Stimulated activated CD4-positive, alpha-beta T cell treated with anti-CD3 and anti-CD28 coated beads, Interleukin-2, amount 100 ng/mL, for 4 hours (primary cell): ENCODE results near the gene LIFR.
A peak's percentile ranks its signal among the peaks of the same experiment; 100 is the strongest.

ENCODE experiments used
- DNase-seq: peaks from one replicate; pipeline ENCODE4 v3.0.0-alpha.2; 2020; ENCODE audit warnings: low read depth

Gene LIFR

DNA sequence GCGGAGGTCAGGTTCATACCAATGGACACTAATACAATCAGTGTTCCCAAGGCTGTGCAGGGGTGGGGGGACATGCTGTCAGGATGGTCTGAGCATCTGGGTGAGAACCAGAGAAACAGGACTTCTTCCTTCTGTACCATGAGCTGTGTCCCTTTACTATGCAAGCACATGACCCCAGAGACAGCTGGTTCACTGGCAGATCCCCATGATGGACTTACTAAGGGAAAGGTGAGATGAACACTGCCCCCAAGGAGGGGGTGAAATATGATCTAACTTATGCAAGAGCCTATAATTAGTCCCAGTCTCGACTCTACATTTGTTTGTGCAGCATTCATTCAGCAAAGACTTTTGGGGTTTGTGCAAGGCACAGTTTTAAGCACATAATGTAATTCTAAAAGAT, 91.4 kb downstream of the LIFR start:
- no peak for DNase-seq

DNA sequence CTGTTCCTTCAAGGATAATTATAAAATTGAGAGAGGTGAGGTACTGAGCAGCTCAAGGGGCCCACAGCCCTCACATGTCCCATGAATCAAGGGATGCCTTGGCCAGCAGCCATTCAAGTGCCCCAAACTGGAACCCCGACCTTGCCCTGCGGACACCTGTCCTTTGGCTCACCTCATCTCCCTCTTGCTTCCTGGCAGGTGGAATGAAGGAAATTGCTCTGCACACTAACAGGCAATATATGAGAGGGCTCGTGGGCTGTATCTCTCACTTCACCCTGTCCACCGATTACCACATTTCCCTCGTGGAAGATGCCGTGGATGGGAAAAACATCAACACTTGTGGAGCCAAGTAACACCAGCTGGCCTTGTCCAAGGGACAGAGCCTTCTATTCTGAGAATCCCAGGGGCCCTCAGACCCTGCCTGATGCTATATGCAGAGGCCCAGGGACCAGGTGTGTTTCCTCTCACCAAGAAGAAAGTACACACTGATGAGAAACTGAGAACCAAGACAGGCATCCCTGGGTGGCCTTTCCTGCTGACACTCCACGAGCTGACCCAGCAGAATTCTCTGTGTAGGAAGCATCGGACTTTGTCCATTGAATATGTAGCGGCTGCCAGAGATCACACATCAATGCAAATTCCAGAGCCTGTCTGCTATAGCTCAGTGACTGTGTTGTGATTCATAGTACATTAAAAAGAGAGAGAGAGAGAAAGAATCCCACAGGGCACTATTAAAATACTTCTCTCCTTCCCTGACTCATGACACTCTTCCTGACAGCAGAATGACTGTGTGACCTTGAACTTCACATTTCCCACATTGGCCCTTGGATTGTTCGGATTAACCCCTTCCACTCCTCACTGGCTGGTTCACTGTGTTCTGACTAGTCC, 92.6 kb downstream of the LIFR start:
- DNase-seq, result no peak

DNA sequence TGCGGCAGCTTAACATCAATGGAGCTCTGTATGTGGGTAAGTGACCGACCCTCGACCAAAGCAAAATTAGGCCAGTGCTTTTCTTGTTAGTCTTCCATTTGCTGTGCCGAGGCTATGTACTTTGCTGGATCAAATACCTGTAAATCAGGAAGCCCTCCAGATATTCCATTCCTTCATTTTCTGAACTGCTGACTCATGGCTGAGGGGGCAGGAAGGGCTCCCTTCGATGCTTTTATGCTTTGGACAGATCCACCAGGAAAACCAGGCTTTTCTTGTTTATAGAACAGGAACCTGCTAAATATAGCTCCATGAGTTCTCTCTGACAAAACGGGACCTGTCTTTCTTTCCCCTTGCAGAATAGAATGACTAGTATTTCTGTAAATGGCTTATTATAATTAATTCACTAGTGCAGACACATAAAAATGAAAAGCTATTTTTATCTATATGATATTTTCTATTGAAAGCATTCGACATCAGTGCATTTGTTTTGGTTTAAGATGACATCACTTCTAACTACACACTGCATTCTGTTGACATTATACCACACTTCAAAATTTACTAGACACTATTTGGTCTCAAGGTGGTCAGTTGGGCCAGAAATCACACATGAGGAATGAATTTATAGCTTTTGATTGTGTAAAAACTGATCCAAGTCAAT, 93.3 kb downstream of the LIFR start:
- DNase-seq, result no peak

DNA sequence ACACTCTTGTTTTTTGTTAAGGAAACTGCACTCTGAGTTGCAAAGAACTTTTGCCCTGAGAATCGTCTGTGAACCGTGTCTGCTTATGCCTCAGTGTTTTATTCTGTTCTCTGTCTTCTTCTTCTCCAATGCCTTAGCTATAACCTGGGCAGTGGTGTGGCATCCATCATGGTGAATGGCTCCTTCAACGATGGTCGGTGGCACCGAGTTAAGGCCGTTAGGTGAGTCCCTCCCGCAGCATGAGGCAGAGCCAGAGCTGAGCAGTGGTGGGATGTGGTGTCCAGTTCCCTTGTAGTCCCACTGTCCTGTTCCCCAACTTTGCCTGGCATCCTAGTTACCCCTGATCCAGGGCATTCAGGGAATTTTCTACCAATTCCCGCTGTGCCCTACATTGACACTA, 98.3 kb downstream of the LIFR start:
- DNase-seq, result no peak

DNA sequence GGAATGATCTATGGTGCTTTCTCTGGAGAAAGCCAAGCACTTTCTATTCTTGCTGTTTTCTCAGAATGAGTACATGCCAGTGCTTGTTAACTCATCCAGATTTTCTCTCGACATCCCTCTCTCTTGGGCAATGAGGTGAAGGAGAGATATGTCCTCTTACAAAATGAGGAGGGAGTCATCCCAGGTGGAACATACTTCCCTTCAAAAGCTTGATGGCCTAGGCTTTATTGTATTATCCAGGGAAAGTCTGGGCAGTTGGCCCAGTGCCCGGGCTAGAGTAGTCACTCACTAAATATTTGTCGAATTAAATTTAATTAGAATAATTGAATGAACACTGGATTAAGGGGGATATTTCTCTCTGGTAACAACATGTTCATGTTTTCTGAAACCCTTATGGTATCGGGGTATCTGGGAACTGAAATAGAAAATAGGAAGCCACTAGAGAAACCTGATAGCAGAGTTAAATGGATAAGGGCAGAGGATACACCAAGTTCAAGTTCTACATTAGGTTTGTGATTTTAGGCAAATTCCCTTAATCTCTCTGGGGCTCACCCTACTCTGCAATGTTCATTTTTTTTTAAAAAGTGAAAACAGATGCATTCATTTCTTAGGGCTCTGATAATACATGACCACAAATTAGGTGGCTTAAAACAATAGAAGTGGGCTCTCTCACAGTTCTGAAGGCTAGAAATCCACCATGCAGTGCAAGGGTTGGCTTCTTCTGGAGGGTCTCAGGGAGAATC, 99.6 kb downstream of the LIFR start:
- DNase-seq, result no peak

DNA sequence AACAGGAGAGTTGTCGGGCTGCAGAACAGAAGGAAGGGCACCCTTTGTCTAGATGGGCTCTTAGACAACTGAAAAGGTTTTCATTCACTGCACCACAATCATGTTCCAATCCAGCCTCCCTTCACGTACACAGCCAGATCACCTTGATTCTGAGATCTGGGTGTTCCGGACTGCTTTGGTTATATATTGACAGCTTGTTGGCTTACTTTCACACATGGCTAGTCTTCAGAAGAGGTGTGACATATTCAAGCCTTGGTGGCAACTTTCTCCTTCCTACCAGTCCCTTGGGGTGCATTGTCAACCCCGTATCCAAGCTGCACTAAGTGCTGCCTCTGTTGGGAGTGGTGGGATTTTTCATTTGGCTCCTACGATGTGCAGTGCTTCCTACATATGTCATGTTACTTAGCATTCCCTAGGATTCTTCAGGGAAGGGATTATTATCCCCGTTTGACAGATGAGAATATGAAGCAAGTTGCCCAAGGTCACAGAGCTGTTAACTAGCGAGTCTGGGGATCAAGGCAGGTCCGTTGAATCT, 100.6 kb downstream of the LIFR start:
- no peak for DNase-seq

DNA sequence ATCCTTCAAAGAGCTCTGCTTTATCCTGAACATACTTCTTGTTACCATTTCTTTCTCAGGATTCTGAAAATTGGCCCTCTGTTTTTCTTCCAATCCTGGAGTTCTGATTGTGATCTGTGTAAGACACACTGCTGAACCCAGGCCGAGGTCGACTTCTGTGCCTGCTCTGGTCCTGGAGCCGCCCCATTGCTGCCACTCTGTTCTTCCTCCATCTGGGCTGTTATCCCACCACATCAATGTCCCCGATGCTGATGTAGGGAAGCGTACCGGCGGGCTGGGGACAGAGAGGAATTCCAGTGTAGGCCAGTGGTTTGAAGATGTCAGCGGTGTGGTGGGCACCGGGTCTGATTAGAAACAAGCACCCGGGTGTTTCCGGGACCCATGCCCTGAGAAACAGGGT, 102.5 kb downstream of the LIFR start:
- no peak for DNase-seq

DNA sequence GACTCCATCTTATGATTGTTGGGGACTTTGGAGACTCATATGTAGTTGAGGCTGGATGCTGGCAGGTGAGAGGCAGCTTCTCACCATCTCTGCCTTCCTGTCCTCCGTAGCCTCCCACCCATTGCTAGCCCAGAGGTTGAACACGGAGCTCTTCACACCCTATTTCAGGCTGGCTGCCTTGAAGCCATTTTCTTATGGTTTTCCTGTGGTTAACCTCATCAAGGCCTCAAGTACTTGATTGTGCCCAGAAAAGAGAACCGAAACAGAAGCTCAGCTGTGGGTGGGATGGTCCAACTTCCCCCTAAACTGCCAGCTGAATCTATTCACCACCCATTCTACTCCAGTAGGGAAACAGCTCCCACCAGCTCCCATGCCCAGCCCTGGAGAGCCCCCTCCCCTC, 102.9 kb downstream of the LIFR start:
- DNase-seq, result peak; percentile 12

DNA sequence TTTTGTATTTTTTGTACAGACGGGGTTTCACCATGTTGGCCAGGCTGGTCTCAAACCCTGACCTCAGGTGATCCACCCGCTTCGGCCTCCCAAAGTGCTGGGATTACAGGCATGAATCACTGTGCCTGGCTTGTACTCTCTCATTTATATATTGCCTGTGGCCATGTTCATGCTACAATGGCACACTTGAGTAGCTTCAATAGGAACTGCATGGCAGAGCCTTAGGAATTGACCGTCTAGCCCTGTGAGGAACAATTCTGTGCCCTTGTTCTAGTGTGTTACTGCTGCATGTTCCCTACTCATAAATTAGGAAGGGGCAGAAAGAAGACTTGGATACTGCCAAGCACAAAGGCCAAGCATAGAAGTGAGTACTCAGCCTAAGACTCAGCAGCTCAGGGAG, 104.2 kb downstream of the LIFR start:
- no peak for DNase-seq

DNA sequence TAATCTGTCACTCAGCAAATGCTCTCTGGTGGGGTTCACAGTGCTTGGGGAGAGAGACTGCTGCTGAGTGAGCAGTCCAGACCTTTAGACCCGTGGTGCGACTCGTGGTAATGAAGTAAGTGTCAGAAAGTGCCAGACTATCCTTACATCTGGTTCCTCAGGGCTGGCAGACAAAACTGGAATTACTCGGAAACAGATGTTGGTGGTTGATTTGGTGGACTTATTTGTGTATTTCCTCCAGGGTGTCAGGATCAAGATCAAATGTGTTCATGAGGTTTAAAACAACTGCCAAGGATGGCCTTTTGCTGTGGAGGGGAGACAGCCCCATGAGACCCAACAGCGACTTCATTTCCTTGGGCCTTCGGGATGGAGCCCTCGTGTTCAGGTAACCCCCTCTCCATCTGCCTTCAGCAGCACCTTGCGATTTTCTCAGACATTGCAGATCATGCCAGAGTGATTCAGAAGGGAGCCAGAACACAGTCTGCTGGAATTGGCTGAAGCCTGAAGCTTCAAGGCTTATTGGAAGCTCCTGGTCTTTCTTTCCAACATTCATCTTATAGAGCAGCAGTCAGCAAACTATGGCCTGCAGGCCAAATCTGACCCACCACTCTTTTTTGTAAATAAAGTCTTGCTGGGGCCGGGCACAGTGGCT, 105.2 kb downstream of the LIFR start:
- DNase-seq, result no peak

DNA sequence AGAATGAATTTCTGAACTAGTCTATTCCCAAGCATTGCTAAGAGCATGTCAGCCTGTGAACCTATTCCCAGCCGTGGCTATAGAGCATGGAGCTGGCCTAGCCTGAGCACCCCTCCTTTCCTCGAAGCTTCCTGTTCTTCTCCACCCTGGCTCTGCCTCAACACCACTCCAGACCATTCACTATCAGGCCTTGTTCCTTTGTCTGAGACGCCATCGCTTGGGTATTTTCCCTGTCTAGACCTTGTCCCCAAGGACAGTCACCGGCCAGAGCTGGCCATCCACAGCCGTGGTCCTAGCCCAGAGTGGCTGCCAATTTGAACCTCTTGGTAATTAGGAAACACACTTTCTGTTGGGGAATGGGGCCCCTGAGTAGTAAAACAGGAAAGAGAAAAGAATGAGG, 105.8 kb downstream of the LIFR start:
- DNase-seq, result no peak

DNA sequence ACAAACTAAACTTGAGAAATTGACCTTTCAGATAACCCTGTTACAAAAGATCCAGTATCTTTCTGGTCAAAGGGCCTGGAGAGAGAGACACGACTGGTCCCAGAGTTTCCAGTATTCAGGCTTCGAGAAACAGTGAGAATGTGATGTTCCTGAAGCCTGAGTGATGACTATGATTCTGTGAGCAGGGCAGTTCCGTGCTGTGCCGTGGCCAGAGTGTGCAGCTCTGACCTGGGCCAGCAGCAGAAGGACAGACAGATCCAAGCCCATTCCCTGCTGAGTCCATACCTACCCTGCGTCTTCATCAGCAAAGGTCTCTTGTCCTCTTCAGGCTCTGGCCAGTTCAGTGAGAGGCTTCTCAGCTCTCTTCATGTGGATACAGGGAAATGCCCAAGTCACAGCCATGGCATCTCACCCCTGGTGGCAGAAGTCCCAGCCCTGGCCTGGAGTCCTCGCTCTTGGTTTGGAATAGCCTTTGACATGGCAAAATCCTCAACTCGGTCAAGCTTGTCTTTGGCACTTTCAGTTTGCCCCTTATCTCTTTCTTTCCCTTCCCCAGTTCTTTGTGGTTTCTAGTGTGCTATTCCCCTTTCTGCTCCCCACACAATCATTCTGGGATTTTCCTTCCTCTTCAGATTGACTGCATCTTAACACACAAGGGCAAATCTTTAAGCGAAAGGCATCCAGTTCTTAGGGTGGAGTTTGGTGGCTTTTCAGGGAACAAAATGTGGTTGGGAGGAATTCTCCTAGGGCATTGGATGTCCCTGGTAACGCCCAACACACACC, 107.7 kb downstream of the LIFR start:
- DNase-seq, result no peak

DNA sequence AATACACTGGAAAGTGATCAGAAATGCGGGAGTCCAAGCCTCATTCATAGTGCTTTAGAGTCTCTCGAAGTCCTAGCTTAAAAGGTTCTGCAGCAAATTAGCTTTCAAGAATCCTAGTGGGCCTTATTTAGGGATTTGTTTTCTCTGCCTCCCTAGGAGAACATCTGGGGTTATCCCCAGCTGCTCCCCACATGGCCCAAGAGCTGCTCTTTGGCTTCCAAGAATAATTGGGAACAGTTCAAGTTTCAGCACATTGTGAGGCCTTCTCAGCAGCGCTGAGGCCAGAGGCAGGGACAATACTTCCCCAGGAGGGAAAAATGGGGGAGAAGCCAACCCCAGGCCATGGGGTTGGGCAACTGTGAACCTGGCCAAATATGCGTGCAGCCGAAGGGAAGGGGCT, 108.7 kb downstream of the LIFR start:
- DNase-seq, result no peak

DNA sequence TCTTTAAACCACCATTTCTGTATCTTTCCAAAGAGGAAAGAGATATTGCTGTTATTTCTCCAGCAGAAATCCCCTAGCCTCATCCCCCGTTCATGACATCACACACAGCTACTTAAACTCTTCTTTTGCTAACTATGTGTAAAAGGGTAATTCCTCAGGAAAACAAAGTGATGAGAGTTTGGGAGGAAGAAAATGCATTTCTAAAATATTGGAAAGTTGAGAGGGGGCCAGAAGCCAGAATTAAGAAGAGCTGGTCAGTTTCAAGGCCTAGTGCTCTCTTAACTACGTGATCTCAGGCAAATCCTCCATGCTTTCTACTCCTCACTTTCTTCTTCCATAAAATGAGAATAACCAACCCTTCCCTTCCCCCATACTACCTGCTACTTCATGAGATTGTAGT, 109.4 kb downstream of the LIFR start:
- no peak for DNase-seq

DNA sequence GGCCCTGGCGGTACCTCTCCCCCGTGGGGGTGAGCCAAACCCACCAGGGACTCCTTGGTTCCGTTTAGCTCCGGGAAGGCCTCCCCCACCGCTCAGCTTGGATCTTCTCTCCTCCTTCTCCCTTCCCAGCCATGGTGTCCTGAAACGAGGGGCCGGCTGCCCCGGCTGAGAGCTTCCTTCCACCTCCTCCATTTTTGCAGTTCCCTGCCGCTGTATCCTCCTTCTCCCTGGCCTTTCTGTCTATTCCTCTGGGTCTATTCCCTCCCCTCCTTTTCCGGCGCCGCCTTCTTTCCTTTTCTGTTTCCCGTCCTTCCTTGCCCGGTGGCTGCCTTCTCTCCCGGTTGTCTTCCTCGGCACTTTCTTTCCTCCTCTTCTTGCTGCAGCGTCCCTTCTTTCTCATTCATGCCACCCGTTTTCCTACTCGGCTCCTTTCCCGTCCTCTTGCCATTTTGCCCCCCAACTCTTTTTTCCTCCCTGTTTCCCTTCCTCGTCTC, 110.4 kb downstream of the LIFR start:
- DNase-seq, result no peak

DNA sequence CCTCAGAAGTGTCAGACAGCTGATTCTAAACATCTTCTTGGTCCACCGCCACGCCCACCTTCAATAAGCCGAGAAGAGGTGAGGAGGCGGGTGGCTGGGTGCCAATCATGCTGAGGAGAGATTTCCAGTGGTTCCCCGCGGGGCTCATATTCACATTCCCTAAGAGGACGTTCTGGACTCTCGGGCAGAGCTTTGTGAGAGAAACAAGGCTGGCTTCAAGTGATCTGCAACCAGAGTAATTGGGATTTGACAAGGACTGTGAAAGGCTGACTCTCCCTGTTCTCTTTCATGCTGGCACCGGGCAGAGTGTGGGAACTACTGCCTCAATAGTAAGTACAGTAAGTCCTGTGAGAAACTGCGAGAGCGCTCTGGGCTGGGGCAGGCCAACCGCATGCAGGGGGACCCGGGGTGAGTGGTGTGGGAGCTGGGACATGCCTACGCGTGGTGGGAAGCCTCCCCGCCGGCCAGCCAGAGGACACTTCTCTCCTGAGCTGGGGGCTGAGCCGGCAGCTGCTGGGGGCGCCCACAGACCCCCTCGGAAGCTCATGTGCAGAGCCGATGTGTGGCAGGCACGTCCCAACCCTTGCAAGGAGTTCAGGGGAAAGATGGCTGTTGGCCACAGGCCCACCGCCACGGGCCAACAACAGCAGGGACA, 110.9 kb downstream of the LIFR start:
- no peak for DNase-seq

DNA sequence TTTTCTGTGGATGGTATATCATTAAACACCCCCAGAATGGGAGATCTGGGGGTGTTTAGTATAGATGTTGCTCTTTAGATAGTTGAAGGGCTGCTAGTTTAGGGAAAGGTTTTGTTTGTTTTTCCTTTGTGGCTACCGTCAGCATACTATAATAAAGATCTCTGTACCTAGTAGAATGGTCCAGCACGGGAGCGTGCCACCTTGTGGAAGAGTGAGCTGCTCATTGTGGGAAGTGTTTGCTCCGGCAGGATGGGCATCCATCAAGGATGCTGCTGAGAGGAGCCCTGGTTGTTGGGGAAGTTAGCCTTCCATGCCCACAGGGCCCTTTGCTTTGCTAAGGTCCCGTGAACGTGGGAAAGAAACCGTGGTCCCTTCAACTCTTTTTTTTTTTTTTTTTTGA, 113.1 kb downstream of the LIFR start:
- no peak for DNase-seq

DNA sequence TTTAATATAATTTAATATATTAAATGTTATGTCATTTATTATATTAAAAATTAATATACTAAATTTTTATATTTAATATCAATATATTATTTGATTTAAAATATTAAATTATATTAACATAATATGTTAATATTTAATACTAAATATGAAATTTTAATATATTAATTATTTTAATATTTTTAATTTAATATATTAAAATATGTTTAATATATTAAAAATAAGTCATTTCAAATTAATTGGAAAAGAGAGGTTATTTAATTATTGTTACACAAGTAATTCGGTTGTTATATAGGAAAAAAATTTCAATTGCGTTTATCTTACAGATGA, 114.2 kb downstream of the LIFR start:
- no peak for DNase-seq

DNA sequence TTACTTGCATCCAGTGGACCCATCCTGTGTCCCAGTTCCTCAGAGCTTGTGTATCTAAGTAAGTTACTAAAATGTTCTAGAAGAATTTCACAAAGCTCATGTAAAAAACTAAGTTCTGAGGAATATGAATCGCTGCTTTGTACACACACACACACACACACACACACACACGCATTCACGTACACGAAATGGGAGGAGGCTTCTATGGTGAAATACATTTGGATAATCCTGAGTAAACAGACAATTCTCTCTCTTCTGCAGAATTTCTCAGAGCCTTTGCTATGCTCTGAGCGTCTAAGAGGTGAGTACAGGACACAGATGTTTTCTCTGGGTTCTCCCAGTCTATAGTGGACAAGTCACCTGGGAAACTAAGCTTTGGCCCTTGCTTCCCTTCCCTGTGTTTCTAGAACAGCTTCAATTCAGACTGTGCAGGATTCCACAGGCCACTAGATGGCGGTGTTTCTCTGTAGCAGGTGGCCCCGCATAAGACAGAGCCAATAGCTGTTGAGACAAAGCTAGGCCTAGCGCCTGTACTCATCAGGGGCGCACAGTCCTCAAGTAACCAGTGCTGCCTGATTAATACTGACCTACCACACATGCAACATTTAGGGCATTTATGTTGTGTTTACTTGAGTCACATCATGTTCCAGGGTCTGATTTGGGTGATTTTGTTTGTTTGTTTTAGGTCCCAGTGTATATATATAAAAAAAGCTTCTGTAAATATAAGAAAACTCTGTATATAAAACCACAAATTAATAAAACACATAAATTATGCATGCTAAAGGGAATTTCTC, 114.8 kb downstream of the LIFR start:
- DNase-seq, result peak; percentile 58

DNA sequence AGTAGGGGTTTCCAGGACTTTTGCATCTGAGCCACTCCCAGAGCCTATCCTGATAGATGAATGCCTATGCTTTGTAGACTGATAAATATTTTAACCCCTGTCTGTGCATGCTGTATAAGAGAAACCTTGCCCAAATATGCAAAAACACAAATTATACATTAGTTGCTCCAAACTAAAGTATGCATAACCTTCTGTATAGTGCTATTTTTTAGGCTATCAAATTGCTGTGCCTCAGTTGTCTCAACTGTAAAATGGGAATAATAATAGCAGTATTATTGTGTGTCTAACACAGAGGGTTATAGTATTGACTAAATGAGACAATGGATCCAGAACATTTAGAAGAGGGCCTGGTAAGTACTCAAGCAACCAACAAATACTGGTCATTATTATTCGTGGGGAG, 117.7 kb downstream of the LIFR start:
- no peak for DNase-seq
